ENCODE results near the gene LRRC27. TPM values are rescaled to one million over a fixed set of nuclear protein-coding genes. Genes with fewer than 3 reads are reported as not detected.

LRRC27 gene
- total and polyA plus RNA-seq, 7 donors: 1.4 to 15.5 (median 6.2) TPM

DNA sequence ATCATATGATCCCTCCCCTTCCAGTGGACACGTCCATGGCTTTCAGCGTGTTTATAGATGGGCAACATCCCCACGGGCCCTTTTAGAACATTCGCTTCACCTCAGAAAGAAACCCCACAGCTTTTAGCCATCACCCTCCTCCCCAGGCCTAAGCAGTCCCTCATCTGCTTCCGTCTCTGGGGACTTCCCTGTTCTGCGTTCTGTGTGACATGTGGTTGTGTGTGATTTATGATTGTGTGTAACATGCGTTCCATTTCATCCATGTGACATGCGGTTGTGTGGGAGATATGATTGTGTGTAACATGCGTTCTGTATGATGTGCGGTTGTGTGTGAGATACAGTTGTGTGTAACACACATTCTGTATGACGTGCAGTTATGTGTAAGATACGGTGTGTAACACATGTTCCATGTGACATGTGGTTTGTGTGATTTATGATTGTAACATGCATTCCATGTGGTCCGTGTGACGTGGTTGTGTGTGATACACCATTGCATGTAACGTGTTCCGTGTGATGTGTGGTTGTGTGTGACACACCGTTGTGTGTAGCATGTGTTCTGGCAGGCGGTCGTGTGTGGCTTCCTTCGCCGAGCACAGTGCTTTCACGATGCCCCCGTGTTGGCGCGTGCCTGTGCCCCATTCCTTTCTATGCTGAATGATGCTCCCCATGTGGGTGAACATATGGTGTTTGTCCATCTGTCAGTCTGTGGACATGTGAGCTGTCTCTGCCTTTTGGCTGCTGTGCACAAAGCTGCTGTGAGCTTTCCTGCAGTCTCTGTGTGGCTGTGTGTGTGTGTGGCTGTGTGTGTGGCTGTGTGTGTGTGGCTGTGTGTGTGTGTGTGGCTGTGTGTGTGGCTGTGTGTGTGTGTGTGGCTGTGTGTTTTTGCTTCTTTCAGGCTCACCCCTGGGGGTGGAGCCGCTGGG is 91.2 kb downstream of the LRRC27 start:
- WGBS, 2 donors: 65 to 84% methylated on average over 26 of the region's 26 CpGs
- Histone ChIP-seq H3K9me3 (no peaks in the 10 kb centered on the region), H3K27ac (peak overlapping the region; percentile 88 to 93 (median 92)), H3K4me3 (no peak overlapping the region), H3K27me3 (no peaks in the 10 kb centered on the region), H3K36me3 (no peaks in the 10 kb centered on the region), H3K4me1 (peaks cover 0 to 62% (median 59%) of the 10 kb centered on the region in 4 donors)
- DNase-seq: no peak
- intact Hi-C loops (cut with DNase I): loop anchor here (2.0 kb wide), 1 partner anchor 26 kb away; the partner anchor contains the start of gene PWWP2B
- no peak for TF ChIP-seq POLR2A (IDR thresholded peaks at IDR 0.05)
- TF ChIP-seq POLR2AphosphoS5 (IDR thresholded peaks at IDR 0.05): peak in 3 of 4 donors; percentile 38 to 64 (median 45)

DNA sequence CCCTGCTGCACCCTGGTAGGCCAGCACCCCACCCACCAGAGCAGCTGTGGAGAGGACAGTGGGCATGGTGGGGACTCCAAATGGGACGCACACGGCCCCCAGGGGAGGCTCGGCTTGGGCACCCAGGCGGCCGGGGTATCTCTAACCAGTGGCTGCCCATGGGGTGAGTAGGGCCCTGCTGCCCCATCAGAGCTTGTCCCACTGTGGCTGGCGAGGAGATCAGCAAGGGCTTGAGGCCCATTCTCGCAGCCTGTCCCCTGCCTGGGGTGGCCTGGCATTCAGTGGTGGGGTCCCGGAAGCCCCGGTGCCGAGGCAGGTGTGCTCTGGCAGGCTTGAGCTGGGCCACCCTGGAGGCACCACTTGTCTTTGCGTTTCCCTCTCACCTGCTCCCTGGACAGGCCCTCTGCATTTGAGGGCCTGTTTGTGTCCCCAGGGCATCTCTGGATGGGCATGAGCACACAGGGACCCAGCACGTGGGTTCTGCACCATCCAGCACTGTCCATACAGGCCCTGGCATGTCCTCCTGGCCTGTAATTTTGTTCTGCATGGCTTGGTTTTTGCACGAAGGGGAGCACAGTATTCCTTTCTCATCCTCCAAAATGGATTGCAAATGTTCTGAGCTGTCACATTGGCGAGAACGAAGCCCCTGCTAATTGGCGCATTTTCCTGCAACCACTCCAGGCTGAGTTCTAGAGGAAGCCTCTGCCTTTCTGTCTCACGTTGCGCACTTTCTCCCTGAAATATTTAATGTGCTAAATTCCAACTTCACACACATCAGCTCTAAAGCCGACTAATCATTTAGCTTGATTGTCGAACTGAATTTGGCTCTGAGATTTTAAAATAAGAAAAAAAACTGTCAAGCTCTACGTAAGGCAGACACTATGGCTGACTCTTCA is 92.2 kb downstream of the LRRC27 start:
- Histone ChIP-seq H3K9me3 (no peaks in the 10 kb centered on the region), H3K4me1 (peaks cover 0 to 51% (median 49%) of the 10 kb centered on the region in 4 donors), H3K36me3 (no peaks in the 10 kb centered on the region), H3K27ac (peak overlapping the region in 1 of 4 donors; percentile 22), H3K27me3 (no peaks in the 10 kb centered on the region), H3K4me3 (no peak overlapping the region)
- WGBS, 2 donors: 92% methylated on average over 21 of the region's 21 CpGs
- no peak for TF ChIP-seq POLR2A (IDR thresholded peaks at IDR 0.05)
- no peak for TF ChIP-seq POLR2AphosphoS5 (IDR thresholded peaks at IDR 0.05)
- TF ChIP-seq EP300 (IDR thresholded peaks at IDR 0.05): no peak
- TF ChIP-seq, protein P1, sequence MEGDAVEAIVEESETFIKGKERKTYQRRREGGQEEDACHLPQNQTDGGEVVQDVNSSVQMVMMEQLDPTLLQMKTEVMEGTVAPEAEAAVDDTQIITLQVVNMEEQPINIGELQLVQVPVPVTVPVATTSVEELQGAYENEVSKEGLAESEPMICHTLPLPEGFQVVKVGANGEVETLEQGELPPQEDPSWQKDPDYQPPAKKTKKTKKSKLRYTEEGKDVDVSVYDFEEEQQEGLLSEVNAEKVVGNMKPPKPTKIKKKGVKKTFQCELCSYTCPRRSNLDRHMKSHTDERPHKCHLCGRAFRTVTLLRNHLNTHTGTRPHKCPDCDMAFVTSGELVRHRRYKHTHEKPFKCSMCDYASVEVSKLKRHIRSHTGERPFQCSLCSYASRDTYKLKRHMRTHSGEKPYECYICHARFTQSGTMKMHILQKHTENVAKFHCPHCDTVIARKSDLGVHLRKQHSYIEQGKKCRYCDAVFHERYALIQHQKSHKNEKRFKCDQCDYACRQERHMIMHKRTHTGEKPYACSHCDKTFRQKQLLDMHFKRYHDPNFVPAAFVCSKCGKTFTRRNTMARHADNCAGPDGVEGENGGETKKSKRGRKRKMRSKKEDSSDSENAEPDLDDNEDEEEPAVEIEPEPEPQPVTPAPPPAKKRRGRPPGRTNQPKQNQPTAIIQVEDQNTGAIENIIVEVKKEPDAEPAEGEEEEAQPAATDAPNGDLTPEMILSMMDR (IDR thresholded peaks at IDR 0.05): no peak
- intact Hi-C loops (cut with DNase I): loop anchor here (2.0 kb wide), 1 partner anchor 27 kb away; the partner anchor contains the start of gene PWWP2B
- no peak for DNase-seq

GRCh38 chr10:132425029-132425756 is 93.2 kb downstream of the LRRC27 start:
- H3K27me3 ChIP-seq: no peaks in the 10 kb centered on the region
- WGBS, 2 donors: 96 to 98% methylated on average over 61 of the region's 61 CpGs
- H3K4me3 ChIP-seq: no peak overlapping the region
- intact Hi-C loops (cut with DNase I): no loop called here
- no peak for DNase-seq
- H3K36me3 ChIP-seq: no peaks in the 10 kb centered on the region
- no peaks in the 10 kb centered on the region for H3K9me3 ChIP-seq
- TF ChIP-seq EP300 (IDR thresholded peaks at IDR 0.05) (no peak), POLR2A (IDR thresholded peaks at IDR 0.05) (no peak), POLR2AphosphoS5 (IDR thresholded peaks at IDR 0.05) (no peak)
- TF ChIP-seq, protein P1 (IDR thresholded peaks at IDR 0.05): no peak
- peaks cover 0 to 46% (median 40%) of the 10 kb centered on the region in 4 donors for H3K4me1 ChIP-seq
- no peak overlapping the region for H3K27ac ChIP-seq

DNA sequence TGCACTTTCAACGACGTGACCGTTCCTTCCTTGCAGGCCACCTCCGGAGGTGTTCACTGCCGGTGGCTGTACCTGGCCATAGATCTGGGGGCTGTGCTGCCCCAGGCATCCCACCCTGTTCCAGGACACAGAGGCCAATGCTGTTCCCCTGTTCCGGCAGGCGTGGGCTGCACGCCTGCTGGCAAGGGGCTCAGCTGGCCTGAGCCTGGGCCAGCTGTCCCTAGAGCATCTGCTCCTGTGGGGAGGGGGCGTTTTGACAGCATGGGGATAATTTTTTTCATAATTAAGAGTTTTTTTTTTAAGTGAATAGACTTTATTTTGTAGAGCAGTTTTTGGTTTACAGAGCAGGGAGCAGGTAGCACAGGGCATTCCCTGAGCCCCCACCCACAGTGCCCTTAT is 93.8 kb downstream of the LRRC27 start:
- Histone ChIP-seq H3K4me3 (no peak overlapping the region), H3K9me3 (no peaks in the 10 kb centered on the region), H3K36me3 (no peaks in the 10 kb centered on the region), H3K27me3 (no peaks in the 10 kb centered on the region), H3K4me1 (peaks cover 0 to 41% (median 34%) of the 10 kb centered on the region in 4 donors), H3K27ac (no peak overlapping the region)
- no peak for DNase-seq
- 94 to 95% methylated on average over 9 of the region's 9 CpGs for WGBS, 2 donors
- no peak for TF ChIP-seq EP300 (IDR thresholded peaks at IDR 0.05)
- no peak for TF ChIP-seq POLR2AphosphoS5 (IDR thresholded peaks at IDR 0.05)
- TF ChIP-seq, protein P1 (IDR thresholded peaks at IDR 0.05): no peak
- TF ChIP-seq POLR2A (IDR thresholded peaks at IDR 0.05): no peak
- intact Hi-C loops (cut with DNase I): no loop called here
